ENCODE results near the gene SCRG1. TPM values are rescaled to one million over a fixed set of nuclear protein-coding genes. Genes with fewer than 3 reads are reported as not detected.

Gene SCRG1
- total RNA-seq, 1 donor from 2014 or later: not detected

DNA sequence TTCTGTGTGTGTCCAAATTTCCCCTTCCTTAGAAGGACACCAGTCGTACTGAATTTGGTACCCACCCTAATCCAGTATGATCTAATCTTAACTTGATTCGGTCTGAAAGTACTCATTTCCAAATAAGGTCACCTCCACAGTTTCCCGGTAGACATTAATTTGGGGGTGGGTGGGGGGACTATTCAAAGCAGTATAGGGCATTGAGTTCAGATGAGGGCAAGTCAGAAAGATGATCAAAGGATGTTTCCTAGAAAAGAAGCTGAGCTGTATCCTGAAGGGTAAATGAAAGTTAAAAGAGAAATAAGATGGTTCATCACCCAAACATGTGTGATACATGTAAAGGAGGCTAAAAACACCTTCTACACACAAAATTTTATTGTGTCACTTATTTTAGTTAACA lies 42.0 kb upstream of the SCRG1 start:
- Mint-ChIP-seq H3K36me3 (peaks cover 4% of the 10 kb centered on the region), H3K27me3 (no peaks in the 10 kb centered on the region), H3K4me1 (ENCODE audit: unreplicated experiment) (peaks cover 16% of the 10 kb centered on the region), H3K27ac (no peak overlapping the region), H3K9me3 (no peaks in the 10 kb centered on the region), H3K4me3 (no peak overlapping the region)
- TF ChIP-seq CTCF (conservative IDR thresholded peaks at IDR 0.05): no peak
- no peak for DNase-seq (ENCODE audit: extremely low spot score, unreplicated experiment)

- H3K36me3 Mint-ChIP-seq: peaks cover 3% of the 10 kb centered on the region
- peaks cover 16% of the 10 kb centered on the region for H3K4me1 Mint-ChIP-seq (ENCODE audit: unreplicated experiment)
- no peak for DNase-seq (ENCODE audit: extremely low spot score, unreplicated experiment)
- no peak for TF ChIP-seq CTCF (conservative IDR thresholded peaks at IDR 0.05)
- no peaks in the 10 kb centered on the region for H3K27me3 Mint-ChIP-seq
- no peaks in the 10 kb centered on the region for H3K9me3 Mint-ChIP-seq
- peak overlapping the region; percentile 3 for H3K4me3 Mint-ChIP-seq
- H3K27ac Mint-ChIP-seq: peak overlapping the region; percentile 18
These were observed 37.9 kb upstream of the SCRG1 start for GRCh38 chr4:173436771-173437265.

- no peak for TF ChIP-seq CTCF (conservative IDR thresholded peaks at IDR 0.05)
- peak overlapping the region; percentile 29 for H3K27ac Mint-ChIP-seq
- DNase-seq (ENCODE audit: extremely low spot score, unreplicated experiment): no peak
- peaks cover 16% of the 10 kb centered on the region for H3K4me1 Mint-ChIP-seq (ENCODE audit: unreplicated experiment)
- H3K27me3 Mint-ChIP-seq: no peaks in the 10 kb centered on the region
- no peaks in the 10 kb centered on the region for H3K9me3 Mint-ChIP-seq
- H3K4me3 Mint-ChIP-seq: peak overlapping the region; percentile 12
- H3K36me3 Mint-ChIP-seq: peaks cover 3% of the 10 kb centered on the region
These were observed 37.2 kb upstream of the SCRG1 start for GRCh38 chr4:173436149-173436579.

DNA sequence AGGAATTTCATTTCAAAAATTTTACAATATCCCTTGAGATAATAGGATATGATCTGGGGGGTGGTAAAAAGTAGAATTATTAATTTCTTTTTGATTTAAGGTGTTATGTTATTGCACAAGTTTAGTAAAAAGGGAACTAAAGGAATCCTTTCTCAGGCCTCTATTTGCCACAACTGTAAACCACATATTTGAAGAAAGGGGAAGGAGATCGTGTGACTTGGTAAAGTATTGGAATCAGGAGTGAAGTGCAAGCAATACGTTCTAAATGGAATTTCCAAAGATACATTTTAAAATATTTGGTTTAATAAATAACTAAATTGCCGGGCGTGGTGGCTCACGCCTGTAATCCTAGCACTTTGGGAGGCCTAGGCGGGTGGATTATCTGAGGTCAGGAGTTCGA lies 35.3 kb upstream of the SCRG1 start:
- Mint-ChIP-seq H3K4me1 (ENCODE audit: unreplicated experiment) (peaks cover 16% of the 10 kb centered on the region), H3K9me3 (no peaks in the 10 kb centered on the region), H3K36me3 (peaks cover 3% of the 10 kb centered on the region), H3K27me3 (no peaks in the 10 kb centered on the region), H3K27ac (no peak overlapping the region), H3K4me3 (no peak overlapping the region)
- no peak for TF ChIP-seq CTCF (conservative IDR thresholded peaks at IDR 0.05)
- no peak for DNase-seq (ENCODE audit: extremely low spot score, unreplicated experiment)

GRCh38 chr4:173433447-173433846 lies 34.5 kb upstream of the SCRG1 start:
- Mint-ChIP-seq H3K27ac (no peak overlapping the region), H3K4me1 (ENCODE audit: unreplicated experiment) (peaks cover 16% of the 10 kb centered on the region), H3K9me3 (no peaks in the 10 kb centered on the region), H3K4me3 (no peak overlapping the region), H3K27me3 (no peaks in the 10 kb centered on the region), H3K36me3 (peaks cover 3% of the 10 kb centered on the region)
- no peak for TF ChIP-seq CTCF (conservative IDR thresholded peaks at IDR 0.05)
- no peak for DNase-seq (ENCODE audit: extremely low spot score, unreplicated experiment)

GRCh38 chr4:173432430-173432829 lies 33.5 kb upstream of the SCRG1 start:
- no peak for TF ChIP-seq CTCF (conservative IDR thresholded peaks at IDR 0.05)
- no peaks in the 10 kb centered on the region for H3K9me3 Mint-ChIP-seq
- no peak overlapping the region for H3K27ac Mint-ChIP-seq
- peaks cover 3% of the 10 kb centered on the region for H3K36me3 Mint-ChIP-seq
- no peaks in the 10 kb centered on the region for H3K27me3 Mint-ChIP-seq
- H3K4me1 Mint-ChIP-seq (ENCODE audit: unreplicated experiment): peaks cover 12% of the 10 kb centered on the region
- no peak for DNase-seq (ENCODE audit: extremely low spot score, unreplicated experiment)
- no peak overlapping the region for H3K4me3 Mint-ChIP-seq
